ENCODE data around the gene ZFPM1. TPM values are rescaled to one million over a fixed set of nuclear protein-coding genes. Genes with fewer than 3 reads are reported as not detected.

ZFPM1 gene
- total RNA-seq, 1 experiment from 2014 or later = 5.0 TPM

- CTCF ChIA-PET = interaction anchor here (0.6 to 0.7 kb wide), 3 partner anchors 27 to 753 kb away, joined by 3 read pairs; partner anchors contain the start of gene ZC3H18
- H3K27me3 Mint-ChIP-seq (ENCODE audit: insufficient read depth, unreplicated experiment) = no peaks in the 10 kb centered on the region
- no peaks in the 10 kb centered on the region for H3K9me3 Mint-ChIP-seq (ENCODE audit: unreplicated experiment)
- peaks cover 27% of the 10 kb centered on the region for H3K36me3 Mint-ChIP-seq (ENCODE audit: insufficient read depth, unreplicated experiment)
- POLR2A ChIA-PET = no interaction called here
- no TSS peak for BruUV-seq (replicated peaks)
- DNase-seq (ENCODE audit: unreplicated experiment) = no peak
- TF ChIP-seq CTCF (IDR thresholded peaks at IDR 0.05; ENCODE audit: unreplicated experiment) = no peak
- no peaks in the 10 kb centered on the region for H3K4me1 Mint-ChIP-seq (ENCODE audit: insufficient read depth, unreplicated experiment)
- H3K4me3 Mint-ChIP-seq (ENCODE audit: unreplicated experiment) = peak overlapping the region; percentile 31
- H3K27ac Mint-ChIP-seq (ENCODE audit: low read depth, unreplicated experiment) = no peak overlapping the region
- intact Hi-C loops (cut with micrococcal nuclease) = no loop called here
Measured at GRCh38 chr16:88531931-88532433, 78.9 kb downstream of the ZFPM1 start.

GRCh38 chr16:88532434-88533241 is 79.6 kb downstream of the ZFPM1 start:
- ChIA-PET POLR2A (no interaction called here), CTCF (interaction anchor here (0.6 to 0.7 kb wide), 3 partner anchors 10 to 38 kb away, joined by 3 to 4 read pairs (median 3); partner anchors contain the start of gene ZC3H18)
- peak overlapping the region; percentile 31 for H3K4me3 Mint-ChIP-seq (ENCODE audit: unreplicated experiment)
- no peaks in the 10 kb centered on the region for H3K4me1 Mint-ChIP-seq (ENCODE audit: insufficient read depth, unreplicated experiment)
- peaks cover 27% of the 10 kb centered on the region for H3K36me3 Mint-ChIP-seq (ENCODE audit: insufficient read depth, unreplicated experiment)
- no peaks in the 10 kb centered on the region for H3K9me3 Mint-ChIP-seq (ENCODE audit: unreplicated experiment)
- H3K27me3 Mint-ChIP-seq (ENCODE audit: insufficient read depth, unreplicated experiment) = no peaks in the 10 kb centered on the region
- BruUV-seq (replicated peaks) = no TSS peak
- intact Hi-C loops (cut with micrococcal nuclease) = no loop called here
- DNase-seq (ENCODE audit: unreplicated experiment) = no peak
- H3K27ac Mint-ChIP-seq (ENCODE audit: low read depth, unreplicated experiment) = no peak overlapping the region
- no peak for TF ChIP-seq CTCF (IDR thresholded peaks at IDR 0.05; ENCODE audit: unreplicated experiment)

- Mint-ChIP-seq H3K27ac (ENCODE audit: low read depth, unreplicated experiment) (no peak overlapping the region), H3K4me3 (ENCODE audit: unreplicated experiment) (no peak overlapping the region), H3K9me3 (ENCODE audit: unreplicated experiment) (no peaks in the 10 kb centered on the region), H3K36me3 (ENCODE audit: insufficient read depth, unreplicated experiment) (peaks cover 27% of the 10 kb centered on the region), H3K4me1 (ENCODE audit: insufficient read depth, unreplicated experiment) (no peaks in the 10 kb centered on the region), H3K27me3 (ENCODE audit: insufficient read depth, unreplicated experiment) (peaks cover 3% of the 10 kb centered on the region)
- CTCF ChIA-PET = interaction anchor here (0.6 kb wide), 1 partner anchor 25 kb away, joined by 3 read pairs; no protein-coding TSS in a partner anchor
- no peak for DNase-seq (ENCODE audit: unreplicated experiment)
- POLR2A ChIA-PET = interaction anchor here (0.6 to 1.2 kb wide), 2 partner anchors 37 to 152 kb away, joined by 3 to 5 read pairs; partner anchors contain the start of gene ZC3H18
- TF ChIP-seq CTCF (IDR thresholded peaks at IDR 0.05; ENCODE audit: unreplicated experiment) = no peak
- BruUV-seq (replicated peaks) = no TSS peak
- intact Hi-C loops (cut with micrococcal nuclease) = no loop called here
Measured at GRCh38 chr16:88533381-88533917, 80.4 kb downstream of the ZFPM1 start.
